ENCODE results near the gene SMCO3.
A peak's percentile ranks its signal among the peaks of the same experiment; 100 is the strongest.

GRCh38 chr12:14810953-14811483 is 3.0 kb downstream of the SMCO3 start:
- TF ChIP-seq CTCF (IDR thresholded peaks at IDR 0.05), result peak in 2 of 4 experiments; percentile 22 to 33
- no peak for TF ChIP-seq POLR2A (IDR thresholded peaks at IDR 0.05)
